CD8-positive, alpha-beta memory T cell (primary cell): ENCODE results near the gene GASK1A. TPM values are rescaled to one million over a fixed set of nuclear protein-coding genes. Genes with fewer than 3 reads are reported as not detected.

Experiments used
- CTCF ChIA-PET: fragments of 350-600 bp; sonication (Branson Sonifier 250); formaldehyde crosslinking; loops from one replicate; lab custom pipeline; 2021; ENCODE audit warnings: antibody characterized with exemption; lab: Charles Lee
- POLR2A ChIA-PET: fragments of 350-600 bp; sonication (Branson Sonifier 250); formaldehyde crosslinking; loops from one replicate; lab custom pipeline; 2021; ENCODE audit warnings: antibody characterized with exemption; lab: Charles Lee
- DNase-seq, 5 donors: peaks; one replicate each; pipeline versions ENCODE4 v3.0.0 to v3.0.0-alpha.2; 2020 to 2022; ENCODE audit warnings: mixed read lengths in 1 of 5
- H3K27ac ChIP-seq: one replicate; pipeline ENCODE4 v1.7.0; 2013; ENCODE audit warnings: low read depth, mild to moderate bottlenecking, low read length, moderate library complexity
- H3K27me3 ChIP-seq: 2 replicates; pipeline ENCODE4 v1.7.0; 2013; ENCODE audit warnings: low read length, mild to moderate bottlenecking; ENCODE audit not compliant: insufficient read depth, poor library complexity, severe bottlenecking
- H3K36me3 ChIP-seq: 2 replicates; pipeline ENCODE4 v1.7.0; 2013; ENCODE audit warnings: mild to moderate bottlenecking, low read length, moderate library complexity; ENCODE audit not compliant: insufficient read depth
- H3K4me1 ChIP-seq: 2 replicates; pipeline ENCODE4 v1.7.0; 2013; ENCODE audit warnings: mild to moderate bottlenecking, low read length, moderate library complexity; ENCODE audit not compliant: insufficient read depth
- H3K4me3 ChIP-seq: 2 replicates; pipeline ENCODE4 v1.7.0; 2013; ENCODE audit warnings: mild to moderate bottlenecking, low read length
- H3K9me3 ChIP-seq: 2 replicates; pipeline ENCODE4 v1.7.0; 2013; ENCODE audit warnings: mild to moderate bottlenecking, low read length
- H3K27ac Mint-ChIP-seq, 8 donors: one replicate each; pipeline ENCODE4 v1.8.0; 2020 to 2021; ENCODE audit warnings: mixed read lengths in 8 of 8, mild to moderate bottlenecking in 6 of 8, inconsistent platforms in 3 of 8, moderate library complexity in 3 of 8
- H3K27me3 Mint-ChIP-seq, 2 donors: one replicate each; pipeline ENCODE4 v1.8.0; 2020 to 2021; ENCODE audit warnings: mixed read lengths in 2 of 2, mild to moderate bottlenecking in 1 of 2, moderate library complexity in 1 of 2
- H3K36me3 Mint-ChIP-seq, 3 donors: one replicate each; pipeline ENCODE4 v1.8.0; 2020 to 2021; ENCODE audit warnings: mixed read lengths in 3 of 3, inconsistent platforms in 1 of 3, mild to moderate bottlenecking in 1 of 3
- H3K4me1 Mint-ChIP-seq, 3 donors: one replicate each; pipeline ENCODE4 v1.8.0; 2020 to 2021; ENCODE audit warnings: mixed read lengths in 3 of 3, inconsistent platforms in 1 of 3, mild to moderate bottlenecking in 1 of 3
- H3K4me3 Mint-ChIP-seq, 7 donors: one replicate each; pipeline ENCODE4 v1.8.0; 2020 to 2021; ENCODE audit warnings: mixed read lengths in 7 of 7, mild to moderate bottlenecking in 6 of 7, moderate library complexity in 4 of 7, inconsistent platforms in 2 of 7
- H3K9me3 Mint-ChIP-seq, 5 donors: one replicate each; pipeline ENCODE4 v1.8.0; 2020 to 2022; ENCODE audit warnings: mixed read lengths in 5 of 5, mild to moderate bottlenecking in 3 of 5, moderate library complexity in 2 of 5, inconsistent platforms in 1 of 5
- polyA plus RNA-seq: library from polyadenylated mRNA; unstranded; fragments of 300-500 nt; fragmentation: Illumina TruSeq; gene quantifications from one replicate; pipeline ENCODE4 v1.2.3, GENCODE V29; 2021
- total RNA-seq, 2 experiments: library from RNA; stranded (reverse); gene quantifications; one replicate each; pipeline ENCODE4 v1.2.3, GENCODE V29; 2021

GASK1A gene
- total and polyA plus RNA-seq, 3 experiments from 2014 or later, result not detected

DNA sequence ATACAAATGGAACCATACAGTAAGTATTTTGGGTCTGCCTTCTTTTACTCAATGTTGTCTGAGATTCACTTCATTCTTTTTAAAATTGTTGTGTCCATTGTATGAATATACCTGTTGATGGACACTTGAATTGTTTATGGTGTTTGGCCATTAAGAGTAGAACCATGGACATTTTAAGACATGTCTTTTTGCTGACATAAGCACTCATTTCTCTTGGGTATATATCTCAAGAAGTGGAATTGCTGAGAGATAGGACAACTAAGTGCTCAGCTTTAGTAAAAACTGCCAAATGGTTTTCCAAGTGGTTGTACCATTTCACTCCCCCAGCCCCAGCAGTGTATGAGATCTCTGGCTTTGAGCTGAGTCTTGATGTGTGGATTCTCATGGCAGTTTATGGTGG lies 98.6 kb downstream of the GASK1A start:
- no peak overlapping the region for H3K4me3 ChIP-seq
- Mint-ChIP-seq H3K4me1 (no peaks in the 10 kb centered on the region), H3K27ac (no peak overlapping the region), H3K9me3 (peaks cover 0 to 5% (median 2%) of the 10 kb centered on the region in 5 donors), H3K36me3 (peaks cover 33 to 51% (median 37%) of the 10 kb centered on the region in 3 donors), H3K27me3 (peaks cover 0 to 1% of the 10 kb centered on the region in 2 donors), H3K4me3 (no peak overlapping the region)
- H3K27me3 ChIP-seq, result no peaks in the 10 kb centered on the region
- H3K36me3 ChIP-seq, result peaks cover 3% of the 10 kb centered on the region
- H3K27ac ChIP-seq, result no peak overlapping the region
- ChIA-PET CTCF (no interaction called here), POLR2A (no interaction called here)
- DNase-seq, result no peak
- no peaks in the 10 kb centered on the region for H3K9me3 ChIP-seq
- no peaks in the 10 kb centered on the region for H3K4me1 ChIP-seq

GRCh38 chr3:43079536-43080332 lies 100.6 kb downstream of the GASK1A start:
- POLR2A ChIA-PET, result no interaction called here
- no peak for DNase-seq
- H3K27me3 ChIP-seq, result no peaks in the 10 kb centered on the region
- H3K27ac Mint-ChIP-seq, result no peak overlapping the region
- no peak overlapping the region for H3K4me3 Mint-ChIP-seq
- no peaks in the 10 kb centered on the region for H3K27me3 Mint-ChIP-seq
- H3K27ac ChIP-seq, result no peak overlapping the region
- H3K4me1 Mint-ChIP-seq, result peaks cover 0 to 3% (median 0%) of the 10 kb centered on the region in 3 donors
- no peaks in the 10 kb centered on the region for H3K9me3 ChIP-seq
- H3K4me1 ChIP-seq, result no peaks in the 10 kb centered on the region
- H3K36me3 Mint-ChIP-seq, result peaks cover 48 to 65% (median 52%) of the 10 kb centered on the region in 3 donors
- no peak overlapping the region for H3K4me3 ChIP-seq
- peaks cover 0 to 10% (median 5%) of the 10 kb centered on the region in 5 donors for H3K9me3 Mint-ChIP-seq
- peaks cover 3% of the 10 kb centered on the region for H3K36me3 ChIP-seq
- CTCF ChIA-PET, result no interaction called here

GRCh38 chr3:43080726-43081568 lies 101.8 kb downstream of the GASK1A start:
- Histone ChIP-seq H3K4me3 (no peak overlapping the region), H3K27me3 (no peaks in the 10 kb centered on the region), H3K27ac (no peak overlapping the region), H3K4me1 (no peaks in the 10 kb centered on the region), H3K36me3 (peaks cover 3% of the 10 kb centered on the region), H3K9me3 (no peaks in the 10 kb centered on the region)
- H3K27me3 Mint-ChIP-seq, result no peaks in the 10 kb centered on the region
- H3K36me3 Mint-ChIP-seq, result peaks cover 51 to 71% (median 56%) of the 10 kb centered on the region in 3 donors
- H3K4me3 Mint-ChIP-seq, result no peak overlapping the region
- DNase-seq, result no peak
- peaks cover 0 to 10% (median 5%) of the 10 kb centered on the region in 5 donors for H3K9me3 Mint-ChIP-seq
- H3K27ac Mint-ChIP-seq, result peak overlapping the region in 1 of 8 donors; percentile 65
- CTCF ChIA-PET, result no interaction called here
- POLR2A ChIA-PET, result no interaction called here
- H3K4me1 Mint-ChIP-seq, result peaks cover 0 to 4% (median 0%) of the 10 kb centered on the region in 3 donors

DNA sequence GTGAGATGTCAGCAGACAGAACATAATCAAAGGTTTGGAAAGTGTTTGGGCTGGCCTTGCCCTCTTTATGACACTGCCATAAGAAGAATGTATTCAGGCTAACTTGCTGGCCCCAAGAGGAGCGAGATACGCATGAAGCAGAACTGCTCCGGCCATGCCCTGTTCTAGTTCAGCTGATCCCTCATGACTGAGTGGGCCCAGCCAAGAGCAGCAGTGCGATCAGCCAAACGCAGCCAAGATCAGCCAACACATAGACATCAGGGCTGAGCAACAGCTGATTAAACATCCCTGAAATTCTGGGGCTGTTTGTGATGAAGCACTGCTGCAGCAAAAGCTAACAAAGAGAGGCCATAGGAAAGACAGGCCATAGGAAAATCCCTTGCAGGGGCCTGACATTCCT lies 102.7 kb downstream of the GASK1A start:
- Histone ChIP-seq H3K36me3 (peaks cover 3% of the 10 kb centered on the region), H3K4me3 (no peak overlapping the region), H3K9me3 (no peaks in the 10 kb centered on the region), H3K4me1 (no peaks in the 10 kb centered on the region), H3K27ac (no peak overlapping the region), H3K27me3 (no peaks in the 10 kb centered on the region)
- Mint-ChIP-seq H3K27me3 (no peaks in the 10 kb centered on the region), H3K27ac (no peak overlapping the region), H3K4me1 (peaks cover 0 to 4% (median 0%) of the 10 kb centered on the region in 3 donors), H3K36me3 (peaks cover 51 to 71% (median 56%) of the 10 kb centered on the region in 3 donors), H3K9me3 (peaks cover 0 to 10% (median 5%) of the 10 kb centered on the region in 5 donors), H3K4me3 (no peak overlapping the region)
- DNase-seq, result no peak
- CTCF ChIA-PET, result no interaction called here
- POLR2A ChIA-PET, result no interaction called here

DNA sequence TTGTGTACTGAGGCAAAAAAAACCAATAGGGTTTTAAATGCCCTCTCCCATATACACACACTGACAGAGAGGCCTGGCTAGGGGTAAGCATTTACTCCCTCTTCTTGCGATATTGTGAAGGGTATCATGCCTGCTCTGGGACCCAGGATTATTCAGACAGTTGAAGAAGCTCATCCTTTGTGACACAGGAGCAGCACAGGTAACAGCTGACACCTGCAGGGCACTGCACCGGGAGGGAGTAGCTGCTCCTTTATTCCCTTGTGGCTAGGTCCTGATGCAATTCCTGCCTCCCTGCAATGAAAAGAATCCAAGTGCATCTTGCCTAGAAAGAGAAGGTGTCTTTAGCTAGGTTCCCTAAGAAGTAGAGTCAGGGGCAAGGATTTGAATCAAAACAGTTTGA lies 103.3 kb downstream of the GASK1A start:
- no peak for DNase-seq
- Histone ChIP-seq H3K4me1 (no peaks in the 10 kb centered on the region), H3K4me3 (no peak overlapping the region), H3K27me3 (no peaks in the 10 kb centered on the region), H3K36me3 (peaks cover 3% of the 10 kb centered on the region), H3K9me3 (no peaks in the 10 kb centered on the region), H3K27ac (no peak overlapping the region)
- peaks cover 0 to 10% (median 5%) of the 10 kb centered on the region in 5 donors for H3K9me3 Mint-ChIP-seq
- ChIA-PET POLR2A (no interaction called here), CTCF (no interaction called here)
- H3K4me3 Mint-ChIP-seq, result no peak overlapping the region
- no peak overlapping the region for H3K27ac Mint-ChIP-seq
- H3K4me1 Mint-ChIP-seq, result peaks cover 0 to 4% (median 0%) of the 10 kb centered on the region in 3 donors
- H3K36me3 Mint-ChIP-seq, result peaks cover 47 to 69% (median 56%) of the 10 kb centered on the region in 3 donors
- H3K27me3 Mint-ChIP-seq, result no peaks in the 10 kb centered on the region

DNA sequence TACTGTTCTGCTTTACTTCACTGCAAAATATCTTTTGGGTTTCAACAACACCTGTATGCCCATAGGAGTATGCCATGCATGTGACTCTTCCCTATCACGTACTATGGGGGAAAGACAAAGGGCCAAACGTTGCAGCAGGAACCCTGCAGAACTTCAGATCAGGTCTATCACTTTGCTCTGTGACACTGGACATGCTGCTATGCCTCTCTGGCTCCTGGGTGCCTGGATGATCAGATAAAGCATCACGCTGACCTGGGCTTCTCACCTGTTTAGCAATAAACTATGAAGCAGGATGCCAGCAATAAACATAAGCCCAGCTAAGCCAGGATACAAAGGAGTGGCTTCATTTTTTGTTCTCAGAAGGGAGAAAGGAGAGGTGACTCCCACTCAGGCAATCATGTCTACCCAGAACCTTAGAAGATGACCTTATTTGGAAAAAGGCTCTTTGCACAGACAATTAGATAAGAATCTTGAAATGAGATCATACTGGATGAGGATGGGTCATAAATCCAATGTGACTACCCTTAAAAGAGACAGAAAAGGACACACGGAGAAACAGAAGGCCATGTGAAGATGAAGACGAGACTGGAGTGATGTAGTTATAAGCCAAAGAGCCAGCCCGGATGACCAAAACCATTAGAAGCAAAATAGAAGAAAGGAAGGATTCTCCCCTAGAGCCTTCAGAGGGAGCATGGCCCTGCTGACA lies 107.5 kb downstream of the GASK1A start:
- Histone ChIP-seq H3K27me3 (no peaks in the 10 kb centered on the region), H3K4me1 (no peaks in the 10 kb centered on the region), H3K9me3 (no peaks in the 10 kb centered on the region), H3K36me3 (peaks cover 3% of the 10 kb centered on the region), H3K27ac (no peak overlapping the region), H3K4me3 (no peak overlapping the region)
- DNase-seq, result no peak
- ChIA-PET POLR2A (no interaction called here), CTCF (interaction anchor here (1.0 to 2.9 kb wide), 3 partner anchors 16 to 125 kb away, joined by 5 to 7 read pairs (median 6); no protein-coding TSS in a partner anchor)
- H3K4me1 Mint-ChIP-seq, result peaks cover 0 to 5% (median 0%) of the 10 kb centered on the region in 3 donors
- peaks cover 0 to 10% (median 5%) of the 10 kb centered on the region in 5 donors for H3K9me3 Mint-ChIP-seq
- H3K36me3 Mint-ChIP-seq, result peaks cover 26 to 32% (median 27%) of the 10 kb centered on the region in 3 donors
- peak overlapping the region in 1 of 8 donors; percentile 8 for H3K27ac Mint-ChIP-seq
- H3K27me3 Mint-ChIP-seq, result no peaks in the 10 kb centered on the region
- H3K4me3 Mint-ChIP-seq, result no peak overlapping the region

- H3K36me3 ChIP-seq, result peaks cover 3% of the 10 kb centered on the region
- H3K4me1 ChIP-seq, result no peaks in the 10 kb centered on the region
- CTCF ChIA-PET, result interaction anchor here (1.0 to 2.9 kb wide), 2 partner anchors 27 to 126 kb away, joined by 3 to 7 read pairs; no protein-coding TSS in a partner anchor
- Mint-ChIP-seq H3K36me3 (peaks cover 22 to 25% (median 23%) of the 10 kb centered on the region in 3 donors), H3K4me3 (no peak overlapping the region), H3K27me3 (no peaks in the 10 kb centered on the region), H3K4me1 (peaks cover 0 to 9% (median 0%) of the 10 kb centered on the region in 3 donors), H3K9me3 (peaks cover 0 to 10% (median 3%) of the 10 kb centered on the region in 5 donors), H3K27ac (peak overlapping the region in 1 of 8 donors; percentile 84)
- no peak overlapping the region for H3K4me3 ChIP-seq
- no peaks in the 10 kb centered on the region for H3K27me3 ChIP-seq
- no peak overlapping the region for H3K27ac ChIP-seq
- DNase-seq, result no peak
- no peaks in the 10 kb centered on the region for H3K9me3 ChIP-seq
- POLR2A ChIA-PET, result interaction anchor here (0.6 kb wide), 1 partner anchor 535 kb away, joined by 3 read pairs; no protein-coding TSS in a partner anchor
These were observed 108.2 kb downstream of the GASK1A start for GRCh38 chr3:43087249-43087776.
